ENCODE measurements around the gene MAP2K7. TPM values are rescaled to one million over a fixed set of nuclear protein-coding genes. Genes with fewer than 3 reads are reported as not detected.
A peak's percentile ranks its signal among the peaks of the same experiment; 100 is the strongest.

MAP2K7 gene
- polyA plus RNA-seq, 1 donor (not counting 4 experiments of a cell fraction or from before 2014, with no cell fraction given): 8.4 TPM

DNA sequence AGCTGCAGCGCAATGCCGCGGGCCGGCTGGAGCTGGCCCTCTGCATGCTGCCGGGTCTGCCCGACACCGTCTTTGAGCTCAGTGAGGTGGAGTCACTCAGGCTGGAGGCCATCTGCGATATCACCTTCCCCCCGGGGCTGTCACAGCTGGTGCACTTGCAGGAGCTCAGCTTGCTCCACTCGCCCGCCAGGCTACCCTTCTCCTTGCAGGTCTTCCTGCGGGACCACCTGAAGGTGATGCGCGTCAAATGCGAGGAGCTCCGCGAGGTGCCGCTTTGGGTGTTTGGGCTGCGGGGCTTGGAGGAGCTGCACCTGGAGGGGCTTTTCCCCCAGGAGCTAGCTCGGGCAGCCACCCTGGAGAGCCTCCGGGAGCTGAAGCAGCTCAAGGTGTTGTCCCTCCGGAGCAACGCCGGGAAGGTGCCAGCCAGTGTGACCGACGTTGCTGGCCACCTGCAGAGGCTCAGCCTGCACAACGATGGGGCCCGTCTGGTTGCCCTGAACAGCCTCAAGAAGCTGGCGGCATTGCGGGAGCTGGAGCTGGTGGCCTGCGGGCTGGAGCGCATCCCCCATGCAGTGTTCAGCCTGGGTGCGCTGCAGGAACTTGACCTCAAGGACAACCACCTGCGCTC lies 3.8 kb upstream of the MAP2K7 start:
- Histone ChIP-seq H3K27me3 (ENCODE audit: control insufficient read depth, extremely low read depth, insufficient read depth, low read length) (no peaks in the 10 kb centered on the region), H3K9ac (ENCODE audit: control insufficient read depth, extremely low read depth, insufficient read depth, low read length) (peak overlapping the region; percentile 67), H3K27ac (ENCODE audit: control insufficient read depth, insufficient read depth, low read length) (peak overlapping the region; percentile 95), H4K20me1 (ENCODE audit: control insufficient read depth, extremely low read depth, insufficient read depth, low read length) (no peaks in the 10 kb centered on the region), H3K9me1 (ENCODE audit: control insufficient read depth, extremely low read depth, insufficient read depth, low read length) (peaks cover 2% of the 10 kb centered on the region), H3K79me2 (ENCODE audit: control insufficient read depth, insufficient read depth, low read length) (peaks cover 15% of the 10 kb centered on the region), H2AFZ (ENCODE audit: control insufficient read depth, low read length) (no peak overlapping the region), H3K36me3 (ENCODE audit: control insufficient read depth in 2 of 2, extremely low read depth in 1 of 2, insufficient read depth in 2 of 2, low read length in 2 of 2) (peaks cover 9 to 14% of the 10 kb centered on the region in 2 experiments), H3K4me2 (ENCODE audit: control insufficient read depth, extremely low read depth, insufficient read depth, low read depth, low read length) (peak overlapping the region; percentile 70), H3K4me1 (ENCODE audit: control insufficient read depth, extremely low read depth, insufficient read depth, low read length) (peaks cover 55% of the 10 kb centered on the region), H3K4me3 (ENCODE audit: control insufficient read depth in 2 of 3, extremely low read depth in 1 of 3, insufficient read depth in 2 of 3, low read depth in 1 of 3, low read length in 3 of 3) (no peak overlapping the region), H3K9me3 (ENCODE audit: control insufficient read depth, low read depth, low read length) (no peaks in the 10 kb centered on the region)
- DNase-seq (ENCODE audit: low read depth, low spot score): no peak
- TF ChIP-seq CTCF (optimal IDR thresholded peaks at IDR 0.05 in 1 of 3, IDR thresholded peaks at IDR 0.05 in 1 of 3, conservative IDR thresholded peaks at IDR 0.05 in 1 of 3; ENCODE audit: extremely low read depth in 1 of 3, insufficient read depth in 2 of 3, low read length in 3 of 3): no peak
- dilution Hi-C loops (cut with MboI; ENCODE audit: extremely low pct_ligation_motif_present, low sequenced_read_pairs): no loop called here
- no peak for FAIRE-seq

GRCh38 chr19:7900401-7900870 lies 3.2 kb upstream of the MAP2K7 start:
- no peak for FAIRE-seq
- H3K4me1 ChIP-seq (ENCODE audit: control insufficient read depth, extremely low read depth, insufficient read depth, low read length): peaks cover 54% of the 10 kb centered on the region

More at GRCh38 chr19:7900401-7900870, 3.2 kb upstream of the MAP2K7 start:
- Histone ChIP-seq H3K27me3 (ENCODE audit: control insufficient read depth, extremely low read depth, insufficient read depth, low read length) (no peaks in the 10 kb centered on the region), H3K9ac (ENCODE audit: control insufficient read depth, extremely low read depth, insufficient read depth, low read length) (peak overlapping the region; percentile 67), H3K9me1 (ENCODE audit: control insufficient read depth, extremely low read depth, insufficient read depth, low read length) (peaks cover 3% of the 10 kb centered on the region), H3K79me2 (ENCODE audit: control insufficient read depth, insufficient read depth, low read length) (peaks cover 21% of the 10 kb centered on the region), H3K36me3 (ENCODE audit: control insufficient read depth in 2 of 2, extremely low read depth in 1 of 2, insufficient read depth in 2 of 2, low read length in 2 of 2) (peaks cover 9 to 14% of the 10 kb centered on the region in 2 experiments), H3K27ac (ENCODE audit: control insufficient read depth, insufficient read depth, low read length) (peak overlapping the region; percentile 95), H4K20me1 (ENCODE audit: control insufficient read depth, extremely low read depth, insufficient read depth, low read length) (no peaks in the 10 kb centered on the region), H2AFZ (ENCODE audit: control insufficient read depth, low read length) (peak overlapping the region; percentile 25), H3K4me3 (ENCODE audit: control insufficient read depth in 2 of 3, extremely low read depth in 1 of 3, insufficient read depth in 2 of 3, low read depth in 1 of 3, low read length in 3 of 3) (no peak overlapping the region), H3K9me3 (ENCODE audit: control insufficient read depth, low read depth, low read length) (no peaks in the 10 kb centered on the region), H3K4me2 (ENCODE audit: control insufficient read depth, extremely low read depth, insufficient read depth, low read depth, low read length) (peak overlapping the region; percentile 70)
- TF ChIP-seq CTCF (optimal IDR thresholded peaks at IDR 0.05 in 1 of 3, IDR thresholded peaks at IDR 0.05 in 1 of 3, conservative IDR thresholded peaks at IDR 0.05 in 1 of 3; ENCODE audit: extremely low read depth in 1 of 3, insufficient read depth in 2 of 3, low read length in 3 of 3) (no peak), EZH2 (IDR thresholded peaks at IDR 0.05; ENCODE audit: low read length) (no peak)
- no peak for DNase-seq (ENCODE audit: low read depth, low spot score)
- dilution Hi-C loops (cut with MboI; ENCODE audit: extremely low pct_ligation_motif_present, low sequenced_read_pairs): no loop called here
